ENCODE data around the gene SP1.

SP1 gene

DNA sequence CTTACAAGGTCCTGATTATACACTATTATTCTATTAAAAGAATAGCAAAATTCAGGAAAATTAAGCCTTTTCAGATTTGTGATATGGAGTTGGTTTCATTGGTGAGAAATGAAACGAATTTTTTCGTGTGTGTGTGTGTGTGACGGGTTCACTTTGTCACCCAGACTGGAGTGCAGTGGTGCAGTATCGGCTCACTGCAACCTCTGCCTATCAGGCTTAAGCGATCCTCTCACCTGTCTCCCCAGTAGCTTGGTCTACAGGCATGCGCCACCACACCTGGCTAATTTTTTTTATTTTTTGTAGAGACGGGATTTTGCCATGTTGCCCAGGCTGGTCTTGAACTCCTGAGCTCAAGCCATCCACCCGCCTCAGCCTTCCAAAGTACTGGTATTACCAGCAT is 81.6 kb downstream of the SP1 start (continued):
- TF ChIP-seq ZNF621 (tag by site-specific recombination; IDR thresholded peaks at IDR 0.05), result no peak
- no peak for TF ChIP-seq ZNF747 (tag by site-specific recombination; IDR thresholded peaks at IDR 0.05)
- no peak for TF ChIP-seq ZNF266 (tag by site-specific recombination; IDR thresholded peaks at IDR 0.05; ENCODE audit: low read depth)
- no peak for TF ChIP-seq ZNF658 (tag by site-specific recombination; IDR thresholded peaks at IDR 0.05)
- TF ChIP-seq, protein P1, sequence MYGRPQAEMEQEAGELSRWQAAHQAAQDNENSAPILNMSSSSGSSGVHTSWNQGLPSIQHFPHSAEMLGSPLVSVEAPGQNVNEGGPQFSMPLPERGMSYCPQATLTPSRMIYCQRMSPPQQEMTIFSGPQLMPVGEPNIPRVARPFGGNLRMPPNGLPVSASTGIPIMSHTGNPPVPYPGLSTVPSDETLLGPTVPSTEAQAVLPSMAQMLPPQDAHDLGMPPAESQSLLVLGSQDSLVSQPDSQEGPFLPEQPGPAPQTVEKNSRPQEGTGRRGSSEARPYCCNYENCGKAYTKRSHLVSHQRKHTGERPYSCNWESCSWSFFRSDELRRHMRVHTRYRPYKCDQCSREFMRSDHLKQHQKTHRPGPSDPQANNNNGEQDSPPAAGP (tag by site-specific recombination; IDR thresholded peaks at IDR 0.05), result no peak
- TF ChIP-seq KLF7 (tag by site-specific recombination; IDR thresholded peaks at IDR 0.05; ENCODE audit: borderline replicate concordance), result no peak
- TF ChIP-seq ZFP41 (tag by site-specific recombination; IDR thresholded peaks at IDR 0.05; ENCODE audit: borderline replicate concordance), result no peak
- TF ChIP-seq ZNF777 (tag by site-specific recombination; IDR thresholded peaks at IDR 0.05; ENCODE audit: borderline replicate concordance), result no peak

DNA sequence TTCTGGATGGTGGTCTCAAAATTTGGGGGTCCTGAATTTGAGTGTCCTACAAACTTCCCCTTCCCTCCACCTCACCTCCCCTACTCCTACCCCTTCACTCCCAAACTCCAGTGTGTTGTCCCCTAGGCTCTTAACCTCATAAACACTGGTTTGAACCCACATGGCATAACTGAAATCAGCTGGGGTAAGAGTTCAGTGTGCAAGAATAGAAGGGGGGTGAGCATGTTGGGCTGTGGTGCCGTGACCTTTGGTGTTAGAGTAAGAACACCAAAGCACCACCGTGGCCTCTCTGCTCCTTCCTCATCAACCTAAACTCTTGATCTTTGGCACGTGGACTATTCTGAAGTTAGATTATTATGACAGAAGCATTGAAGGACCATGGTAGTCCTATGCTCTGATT is 83.0 kb downstream of the SP1 start:
- no peak for TF ChIP-seq ZNF777 (tag by site-specific recombination; IDR thresholded peaks at IDR 0.05; ENCODE audit: borderline replicate concordance)
- TF ChIP-seq, protein P2, sequence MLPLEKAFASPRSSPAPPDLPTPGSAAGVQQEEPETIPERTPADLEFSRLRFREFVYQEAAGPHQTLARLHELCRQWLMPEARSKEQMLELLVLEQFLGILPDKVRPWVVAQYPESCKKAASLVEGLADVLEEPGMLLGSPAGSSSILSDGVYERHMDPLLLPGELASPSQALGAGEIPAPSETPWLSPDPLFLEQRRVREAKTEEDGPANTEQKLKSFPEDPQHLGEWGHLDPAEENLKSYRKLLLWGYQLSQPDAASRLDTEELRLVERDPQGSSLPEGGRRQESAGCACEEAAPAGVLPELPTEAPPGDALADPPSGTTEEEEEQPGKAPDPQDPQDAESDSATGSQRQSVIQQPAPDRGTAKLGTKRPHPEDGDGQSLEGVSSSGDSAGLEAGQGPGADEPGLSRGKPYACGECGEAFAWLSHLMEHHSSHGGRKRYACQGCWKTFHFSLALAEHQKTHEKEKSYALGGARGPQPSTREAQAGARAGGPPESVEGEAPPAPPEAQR (tag by site-specific recombination; IDR thresholded peaks at IDR 0.05), result no peak
- no peak for TF ChIP-seq KLF7 (tag by site-specific recombination; IDR thresholded peaks at IDR 0.05; ENCODE audit: borderline replicate concordance)
- no peak for TF ChIP-seq ZNF274 (IDR thresholded peaks at IDR 0.05; ENCODE audit: low read length)
- TF ChIP-seq ZNF274 (tag by site-specific recombination; IDR thresholded peaks at IDR 0.05; ENCODE audit: borderline replicate concordance), result no peak
- TF ChIP-seq ZBTB48 (tag by site-specific recombination; IDR thresholded peaks at IDR 0.05), result no peak
- no peak for TF ChIP-seq SP3 (tag by site-specific recombination; IDR thresholded peaks at IDR 0.05)
- TF ChIP-seq PRDM1 (tag by site-specific recombination; IDR thresholded peaks at IDR 0.05), result no peak
- TF ChIP-seq ZIC2 (tag by site-specific recombination; IDR thresholded peaks at IDR 0.05), result no peak
- no peak for TF ChIP-seq ZNF140 (tag by site-specific recombination; IDR thresholded peaks at IDR 0.05)
- TF ChIP-seq ZFHX2 (tag by site-specific recombination; conservative IDR thresholded peaks at IDR 0.05), result no peak
- TF ChIP-seq SP7 (tag by site-specific recombination; IDR thresholded peaks at IDR 0.05), result no peak
- no peak for TF ChIP-seq OSR2 (tag by site-specific recombination; IDR thresholded peaks at IDR 0.05)
- no peak for TF ChIP-seq ZNF391 (tag by site-specific recombination; IDR thresholded peaks at IDR 0.05; ENCODE audit: borderline replicate concordance, low read depth)
- TF ChIP-seq, protein P3, sequence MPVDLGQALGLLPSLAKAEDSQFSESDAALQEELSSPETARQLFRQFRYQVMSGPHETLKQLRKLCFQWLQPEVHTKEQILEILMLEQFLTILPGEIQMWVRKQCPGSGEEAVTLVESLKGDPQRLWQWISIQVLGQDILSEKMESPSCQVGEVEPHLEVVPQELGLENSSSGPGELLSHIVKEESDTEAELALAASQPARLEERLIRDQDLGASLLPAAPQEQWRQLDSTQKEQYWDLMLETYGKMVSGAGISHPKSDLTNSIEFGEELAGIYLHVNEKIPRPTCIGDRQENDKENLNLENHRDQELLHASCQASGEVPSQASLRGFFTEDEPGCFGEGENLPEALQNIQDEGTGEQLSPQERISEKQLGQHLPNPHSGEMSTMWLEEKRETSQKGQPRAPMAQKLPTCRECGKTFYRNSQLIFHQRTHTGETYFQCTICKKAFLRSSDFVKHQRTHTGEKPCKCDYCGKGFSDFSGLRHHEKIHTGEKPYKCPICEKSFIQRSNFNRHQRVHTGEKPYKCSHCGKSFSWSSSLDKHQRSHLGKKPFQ (tag by site-specific recombination; IDR thresholded peaks at IDR 0.05), result no peak
- TF ChIP-seq KLF16 (tag by site-specific recombination; IDR thresholded peaks at IDR 0.05), result no peak
- TF ChIP-seq, protein P4, sequence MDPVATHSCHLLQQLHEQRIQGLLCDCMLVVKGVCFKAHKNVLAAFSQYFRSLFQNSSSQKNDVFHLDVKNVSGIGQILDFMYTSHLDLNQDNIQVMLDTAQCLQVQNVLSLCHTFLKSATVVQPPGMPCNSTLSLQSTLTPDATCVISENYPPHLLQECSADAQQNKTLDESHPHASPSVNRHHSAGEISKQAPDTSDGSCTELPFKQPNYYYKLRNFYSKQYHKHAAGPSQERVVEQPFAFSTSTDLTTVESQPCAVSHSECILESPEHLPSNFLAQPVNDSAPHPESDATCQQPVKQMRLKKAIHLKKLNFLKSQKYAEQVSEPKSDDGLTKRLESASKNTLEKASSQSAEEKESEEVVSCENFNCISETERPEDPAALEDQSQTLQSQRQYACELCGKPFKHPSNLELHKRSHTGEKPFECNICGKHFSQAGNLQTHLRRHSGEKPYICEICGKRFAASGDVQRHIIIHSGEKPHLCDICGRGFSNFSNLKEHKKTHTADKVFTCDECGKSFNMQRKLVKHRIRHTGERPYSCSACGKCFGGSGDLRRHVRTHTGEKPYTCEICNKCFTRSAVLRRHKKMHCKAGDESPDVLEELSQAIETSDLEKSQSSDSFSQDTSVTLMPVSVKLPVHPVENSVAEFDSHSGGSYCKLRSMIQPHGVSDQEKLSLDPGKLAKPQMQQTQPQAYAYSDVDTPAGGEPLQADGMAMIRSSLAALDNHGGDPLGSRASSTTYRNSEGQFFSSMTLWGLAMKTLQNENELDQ (tag by site-specific recombination; IDR thresholded peaks at IDR 0.05; ENCODE audit: low read depth), result no peak
- no peak for TF ChIP-seq SALL2 (tag by site-specific recombination; IDR thresholded peaks at IDR 0.05; ENCODE audit: borderline replicate concordance)
- TF ChIP-seq ZNF600 (tag by site-specific recombination; IDR thresholded peaks at IDR 0.05), result no peak
- H3K36me3 ChIP-seq (ENCODE audit: control insufficient read depth in 2 of 2, insufficient read depth in 1 of 2, low read length in 2 of 2), result peaks cover 94 to 99% of the 10 kb centered on the region in 2 experiments
- POLR2A ChIA-PET, result interaction anchor here (1.8 kb wide), 1 partner anchor 10 kb away, joined by 6 read pairs; no protein-coding TSS in a partner anchor
- H3K27ac ChIP-seq (ENCODE audit: extremely low read depth, low read depth, low read length), result no peak overlapping the region
- H3K4me1 ChIP-seq (ENCODE audit: control insufficient read depth, insufficient read depth, low read length), result no peaks in the 10 kb centered on the region
- CTCF ChIA-PET, result interaction anchor here (0.6 to 3.1 kb wide), 2 partner anchors 10 to 14 kb away, joined by 3 to 17 read pairs; no protein-coding TSS in a partner anchor
- H3K9me3 ChIP-seq (ENCODE audit: control insufficient read depth, insufficient read depth, low read depth, low read length), result no peaks in the 10 kb centered on the region
- H3K4me3 ChIP-seq (ENCODE audit: low read depth, low read length), result no peak overlapping the region

Measured in HEK293 (cell line).